GM21423 (cell line): ENCODE data around the gene RNF150.

Source experiments
- ATAC-seq: cut with Tn5 transposase; IDR thresholded peaks from one replicate; pipeline ENCODE4 v1.9.1; 2021; ENCODE audit warnings: mild to moderate bottlenecking, moderate library complexity; ENCODE audit not compliant: unreplicated experiment

RNF150 gene

DNA sequence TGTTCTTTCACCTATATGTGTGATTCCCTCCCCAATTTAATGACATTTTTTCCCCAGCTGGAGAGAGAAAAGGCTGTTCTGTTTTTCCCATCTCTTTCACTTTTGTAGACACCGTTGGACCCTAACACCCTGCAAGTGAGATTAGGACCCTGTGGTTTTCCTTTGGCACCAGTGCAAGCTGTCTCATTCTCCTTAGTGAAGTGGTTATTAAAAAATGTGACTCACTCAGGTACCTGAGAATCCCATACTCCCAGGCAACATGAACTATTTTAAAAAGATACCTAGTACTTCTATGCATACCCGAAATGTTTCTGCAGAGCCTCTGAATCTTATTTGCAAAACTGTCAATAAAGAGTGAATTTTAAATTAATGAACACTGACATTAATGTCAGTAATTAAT lies 201.4 kb downstream of the RNF150 start:
- ATAC-seq = no peak

- no peak for ATAC-seq
These were observed 202.7 kb downstream of the RNF150 start for GRCh38 chr4:140930557-140930956.

- ATAC-seq = no peak
These were observed 203.3 kb downstream of the RNF150 start for GRCh38 chr4:140930011-140930410.

- ATAC-seq = no peak
These were observed 204.4 kb downstream of the RNF150 start for GRCh38 chr4:140928880-140929279.

- ATAC-seq = no peak
These were observed 206.6 kb downstream of the RNF150 start for GRCh38 chr4:140926672-140927071.

DNA sequence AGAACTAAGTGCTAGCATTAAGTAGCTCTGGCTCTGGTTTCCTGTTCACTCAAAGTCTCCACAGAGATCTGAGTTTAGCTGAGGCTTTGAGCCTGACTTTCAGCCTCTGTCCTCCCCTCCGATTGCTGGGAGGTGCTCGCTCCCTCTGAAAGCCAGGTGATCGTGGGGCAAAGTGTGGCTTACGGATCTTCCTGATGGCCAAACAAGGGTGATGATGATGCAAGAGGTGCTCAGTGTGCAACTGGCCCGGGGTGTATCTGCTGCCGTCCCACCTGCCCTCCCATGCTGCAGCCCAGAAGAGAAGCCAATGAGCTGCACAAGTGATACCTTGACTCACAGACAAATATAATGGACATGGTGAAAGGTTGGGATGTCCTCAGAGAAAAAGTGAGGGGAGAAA lies 207.9 kb downstream of the RNF150 start:
- no peak for ATAC-seq

GRCh38 chr4:140924761-140925392 lies 208.4 kb downstream of the RNF150 start:
- ATAC-seq = no peak

- no peak for ATAC-seq
These were observed 226.0 kb downstream of the RNF150 start for GRCh38 chr4:140906993-140907962.

GRCh38 chr4:140904904-140905303 lies 228.4 kb downstream of the RNF150 start:
- ATAC-seq = no peak

GRCh38 chr4:140903522-140904475 lies 229.5 kb downstream of the RNF150 start:
- ATAC-seq = no peak

GRCh38 chr4:140901736-140902336 lies 231.4 kb downstream of the RNF150 start:
- ATAC-seq = no peak

DNA sequence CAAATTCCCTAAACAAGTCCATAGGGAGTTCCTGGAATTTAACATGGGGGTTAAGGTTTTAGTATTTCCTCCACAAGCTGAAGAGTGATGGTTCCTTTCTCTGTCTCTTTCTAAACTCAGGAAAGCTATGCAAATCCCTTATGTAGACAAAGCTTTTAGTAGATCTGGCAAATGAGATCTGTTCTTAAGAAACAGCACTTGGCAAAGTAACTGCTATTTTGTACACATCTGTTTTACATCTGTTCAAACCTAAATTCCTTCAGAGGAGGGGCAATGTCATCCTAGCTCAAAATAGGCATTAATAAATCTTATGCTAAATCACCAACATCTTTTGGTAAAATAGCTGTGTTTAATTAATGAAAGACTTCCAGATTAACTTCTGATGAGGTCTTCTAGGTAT lies 239.3 kb downstream of the RNF150 start:
- no peak for ATAC-seq

GRCh38 chr4:140888054-140888453 lies 245.2 kb downstream of the RNF150 start:
- ATAC-seq = no peak

- no peak for ATAC-seq
These were observed 245.8 kb downstream of the RNF150 start for GRCh38 chr4:140887467-140887866.

GRCh38 chr4:140884431-140885058 lies 248.7 kb downstream of the RNF150 start:
- peak; percentile 76 for ATAC-seq

- ATAC-seq = no peak
These were observed 255.5 kb downstream of the RNF150 start for GRCh38 chr4:140877781-140878180.

- no peak for ATAC-seq
These were observed 256.5 kb downstream of the RNF150 start for GRCh38 chr4:140876615-140877364.

DNA sequence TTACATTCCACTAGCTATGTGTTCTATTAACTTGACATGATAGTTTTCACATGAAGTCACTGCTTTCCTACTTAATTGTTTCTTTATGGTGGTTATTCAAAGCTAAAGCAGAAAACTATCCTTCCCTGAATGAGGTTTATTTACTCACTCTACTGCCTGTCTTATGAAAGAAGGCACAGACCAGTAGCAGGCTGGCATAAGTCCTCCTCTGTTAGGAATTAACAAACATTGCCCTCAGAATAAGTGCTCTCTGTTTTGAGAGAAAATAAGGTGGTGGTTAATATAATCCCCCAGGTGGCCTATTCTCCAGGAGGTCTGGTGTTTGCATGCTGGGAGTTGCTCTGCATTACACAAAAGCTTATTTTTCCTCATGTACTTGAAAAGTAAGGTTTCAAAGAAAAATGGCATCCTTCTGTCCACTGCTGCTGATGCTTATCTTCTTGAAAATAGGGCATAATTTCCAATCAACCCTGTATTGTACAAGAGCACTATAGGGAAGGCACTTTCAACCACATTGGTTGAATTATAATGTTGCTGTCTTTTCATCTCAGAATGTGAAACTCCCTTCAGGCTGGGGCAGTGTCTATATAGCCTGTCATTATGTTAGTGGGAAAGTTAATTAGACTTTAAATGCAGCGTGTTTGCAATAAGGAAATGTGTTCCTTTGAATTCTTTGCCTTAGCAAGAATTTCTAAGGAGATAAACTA lies 257.4 kb downstream of the RNF150 start:
- no peak for ATAC-seq

DNA sequence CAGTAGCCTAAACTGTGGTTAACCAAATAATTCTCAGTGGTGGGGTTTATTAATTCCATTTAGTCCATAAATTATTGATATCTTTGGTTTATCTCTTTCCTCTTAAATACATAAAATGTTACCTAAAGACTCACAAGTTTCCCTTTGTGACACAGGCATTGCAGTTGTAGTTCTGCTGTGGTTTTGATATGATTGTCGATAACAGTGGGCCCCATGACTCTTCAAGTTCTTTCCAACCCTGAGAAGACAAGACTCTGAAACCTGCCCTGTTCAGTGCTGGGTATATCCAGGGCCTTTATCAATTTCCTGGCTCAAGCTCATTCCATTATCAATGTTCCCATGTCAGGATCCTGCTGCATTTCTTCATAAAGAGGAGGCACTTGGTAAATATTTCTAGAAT lies 259.2 kb downstream of the RNF150 start:
- no peak for ATAC-seq
